ENCODE data around the gene CFAP46.

- no peak for TF ChIP-seq CTCF (IDR thresholded peaks at IDR 0.05)
- no peak for TF ChIP-seq EP300 (IDR thresholded peaks at IDR 0.05; ENCODE audit: borderline replicate concordance in 1 of 2, low read depth in 1 of 2, low read length in 1 of 2)
Measured at GRCh38 chr10:132815168-132815857, 127.1 kb downstream of the CFAP46 start.
